ENCODE data around the gene DOCK2. TPM values are rescaled to one million over a fixed set of nuclear protein-coding genes. Genes with fewer than 3 reads are reported as not detected.
A peak's percentile ranks its signal among the peaks of the same experiment; 100 is the strongest.

The DOCK2 gene
- total RNA-seq, 1 experiment from 2014 or later, result not detected

GRCh38 chr5:169663537-169663936 lies 26.5 kb downstream of the DOCK2 start:
- in situ Hi-C loops (cut with HindIII; ENCODE audit: low pct_unique_long_range_greater_than_20kb, low sequenced_read_pairs), result no loop called here
- DNase-seq (ENCODE audit: low read depth, low spot score), result no peak

GRCh38 chr5:169666365-169666764 lies 29.3 kb downstream of the DOCK2 start:
- DNase-seq (ENCODE audit: low read depth, low spot score), result no peak
- in situ Hi-C loops (cut with HindIII; ENCODE audit: low pct_unique_long_range_greater_than_20kb, low sequenced_read_pairs), result no loop called here

DNA sequence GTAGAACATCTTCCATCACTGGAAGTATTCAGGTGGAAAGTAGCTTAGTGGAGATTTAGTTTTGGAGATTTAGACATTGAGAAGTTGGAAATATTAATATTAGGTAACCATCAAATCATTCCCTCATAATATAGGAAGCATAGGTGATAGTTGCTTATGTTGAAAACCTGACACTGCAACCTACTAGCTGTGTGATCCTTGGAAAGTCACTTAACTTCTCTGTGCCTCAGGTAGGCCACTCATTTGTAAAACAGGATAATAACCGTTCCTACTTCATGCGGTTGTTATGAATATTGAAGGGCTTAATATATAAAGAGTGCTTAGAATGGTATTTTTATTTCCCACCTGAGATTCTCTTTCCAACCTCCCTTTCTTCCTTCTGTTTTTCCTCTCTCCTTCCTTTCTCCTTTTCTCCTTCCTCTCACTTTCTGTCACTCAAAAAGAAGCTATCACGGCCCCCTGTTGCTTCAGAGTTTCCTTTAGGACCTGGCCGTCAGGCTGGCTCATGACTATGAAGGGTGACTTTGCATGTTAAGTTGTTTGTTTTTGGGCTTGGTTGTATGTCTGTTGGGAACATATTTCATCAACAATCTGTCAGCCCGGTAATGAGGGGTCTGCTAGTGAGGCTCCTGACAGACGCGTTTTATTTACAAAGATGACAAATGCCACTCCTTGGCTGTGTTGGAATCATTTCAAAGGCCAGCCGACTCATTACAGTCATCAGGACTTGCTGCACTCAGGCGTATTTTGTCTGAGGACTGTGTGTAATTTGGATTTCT lies 31.0 kb downstream of the DOCK2 start:
- in situ Hi-C loops (cut with HindIII; ENCODE audit: low pct_unique_long_range_greater_than_20kb, low sequenced_read_pairs), result no loop called here
- DNase-seq (ENCODE audit: low read depth, low spot score), result no peak

GRCh38 chr5:169668732-169669131 lies 31.7 kb downstream of the DOCK2 start:
- DNase-seq (ENCODE audit: low read depth, low spot score), result no peak
- in situ Hi-C loops (cut with HindIII; ENCODE audit: low pct_unique_long_range_greater_than_20kb, low sequenced_read_pairs), result no loop called here

DNA sequence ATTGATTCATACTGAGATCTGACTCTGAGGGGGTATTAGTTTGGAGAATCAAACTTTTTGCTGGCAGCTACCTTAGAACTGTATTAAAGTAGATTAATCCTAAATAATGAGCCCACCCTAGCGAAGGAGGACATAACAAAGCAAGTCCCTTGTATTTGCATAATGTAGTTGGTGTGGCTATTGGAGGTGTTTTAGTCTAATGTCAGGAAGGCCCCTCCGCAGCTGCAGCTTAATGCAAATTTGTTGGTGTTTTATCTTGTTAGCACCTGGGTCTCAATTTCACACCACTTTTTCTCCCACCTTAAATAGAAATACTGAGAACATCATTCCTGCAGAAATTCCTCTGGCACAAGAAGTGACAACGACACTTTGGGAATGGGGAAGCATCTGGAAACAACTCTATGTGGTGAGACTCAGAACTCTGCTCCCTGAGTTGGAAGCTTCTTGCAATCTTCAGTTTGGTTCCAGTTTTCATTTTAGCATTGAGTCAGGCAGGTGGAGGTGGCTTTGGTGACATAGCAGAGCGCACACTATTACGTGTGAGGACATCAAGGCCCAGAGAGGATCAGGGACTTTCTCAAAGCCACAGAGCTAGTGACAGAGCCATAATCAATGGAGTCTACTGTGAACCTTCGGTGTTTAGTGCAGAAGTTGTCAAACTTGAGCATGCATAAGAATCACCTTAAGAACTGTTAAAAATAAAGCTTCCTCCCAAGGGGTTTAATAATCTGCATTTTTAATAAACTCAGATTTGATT lies 33.9 kb downstream of the DOCK2 start:
- in situ Hi-C loops (cut with HindIII; ENCODE audit: low pct_unique_long_range_greater_than_20kb, low sequenced_read_pairs), result no loop called here
- no peak for DNase-seq (ENCODE audit: low read depth, low spot score)

GRCh38 chr5:169682026-169682425 lies 45.0 kb downstream of the DOCK2 start:
- in situ Hi-C loops (cut with HindIII; ENCODE audit: low pct_unique_long_range_greater_than_20kb, low sequenced_read_pairs), result no loop called here
- no peak for DNase-seq (ENCODE audit: low read depth, low spot score)

- in situ Hi-C loops (cut with HindIII; ENCODE audit: low pct_unique_long_range_greater_than_20kb, low sequenced_read_pairs), result no loop called here
- DNase-seq (ENCODE audit: low read depth, low spot score), result no peak
Measured at GRCh38 chr5:169686137-169686536, 49.1 kb downstream of the DOCK2 start.

- in situ Hi-C loops (cut with HindIII; ENCODE audit: low pct_unique_long_range_greater_than_20kb, low sequenced_read_pairs), result no loop called here
Measured at GRCh38 chr5:169688106-169688505, 51.0 kb downstream of the DOCK2 start.

DNA sequence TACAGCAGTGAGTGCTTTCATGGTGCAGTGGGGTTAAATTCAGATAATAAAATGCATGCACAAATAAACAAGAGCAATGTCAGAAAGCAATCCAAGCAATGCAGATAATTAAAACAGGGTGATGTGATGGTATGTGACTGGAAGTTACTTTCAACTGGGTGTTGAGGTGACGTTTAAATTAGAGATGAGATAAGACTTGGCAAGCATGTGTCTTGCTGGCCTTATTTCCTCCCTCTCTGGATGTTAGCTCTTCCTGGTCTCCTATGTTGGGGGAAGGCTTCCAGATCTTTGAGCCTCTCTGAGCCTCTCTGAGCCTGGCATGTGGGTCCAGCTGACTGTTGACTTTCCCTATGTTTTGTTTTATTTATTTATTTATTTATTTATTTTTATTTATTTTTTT lies 54.4 kb downstream of the DOCK2 start:
- in situ Hi-C loops (cut with HindIII; ENCODE audit: low pct_unique_long_range_greater_than_20kb, low sequenced_read_pairs), result no loop called here
- DNase-seq (ENCODE audit: low read depth, low spot score), result no peak

More at GRCh38 chr5:169688106-169688505, 51.0 kb downstream of the DOCK2 start:
- DNase-seq (ENCODE audit: low read depth, low spot score), result no peak

- in situ Hi-C loops (cut with HindIII; ENCODE audit: low pct_unique_long_range_greater_than_20kb, low sequenced_read_pairs), result no loop called here
- DNase-seq (ENCODE audit: low read depth, low spot score), result no peak
Measured at GRCh38 chr5:169694091-169694625, 57.1 kb downstream of the DOCK2 start.

- in situ Hi-C loops (cut with HindIII; ENCODE audit: low pct_unique_long_range_greater_than_20kb, low sequenced_read_pairs), result no loop called here
Measured at GRCh38 chr5:169695025-169695625, 58.0 kb downstream of the DOCK2 start.

DNA sequence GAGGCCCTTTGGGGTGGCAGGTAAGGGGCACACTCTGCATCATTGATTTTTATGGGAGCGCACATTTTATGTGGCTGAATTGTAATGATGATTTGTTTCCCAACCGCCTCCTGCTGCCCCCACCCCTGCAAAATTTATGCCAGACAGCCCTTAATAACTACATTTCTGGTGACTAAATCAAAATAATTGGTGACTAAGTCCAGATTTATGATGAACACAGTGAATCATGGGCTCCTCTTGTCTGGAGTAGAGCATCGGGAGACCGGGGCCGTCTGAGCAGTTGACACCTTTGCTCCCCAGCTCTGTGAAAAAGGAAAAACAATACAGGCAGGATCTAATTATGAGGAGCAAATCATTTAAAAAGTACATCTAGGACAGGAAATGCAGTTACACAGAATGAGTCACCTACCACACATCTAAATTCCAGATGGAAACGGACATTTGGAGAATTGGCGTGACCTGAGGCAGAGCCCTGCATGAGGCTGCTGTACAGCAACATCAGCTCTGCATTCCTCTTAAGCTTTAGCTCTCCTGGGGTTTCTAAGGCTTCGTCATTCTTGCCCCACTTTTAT lies 58.9 kb downstream of the DOCK2 start:
- no peak for DNase-seq (ENCODE audit: low read depth, low spot score)
- in situ Hi-C loops (cut with HindIII; ENCODE audit: low pct_unique_long_range_greater_than_20kb, low sequenced_read_pairs), result no loop called here

More at GRCh38 chr5:169695025-169695625, 58.0 kb downstream of the DOCK2 start:
- DNase-seq (ENCODE audit: low read depth, low spot score), result no peak

DNA sequence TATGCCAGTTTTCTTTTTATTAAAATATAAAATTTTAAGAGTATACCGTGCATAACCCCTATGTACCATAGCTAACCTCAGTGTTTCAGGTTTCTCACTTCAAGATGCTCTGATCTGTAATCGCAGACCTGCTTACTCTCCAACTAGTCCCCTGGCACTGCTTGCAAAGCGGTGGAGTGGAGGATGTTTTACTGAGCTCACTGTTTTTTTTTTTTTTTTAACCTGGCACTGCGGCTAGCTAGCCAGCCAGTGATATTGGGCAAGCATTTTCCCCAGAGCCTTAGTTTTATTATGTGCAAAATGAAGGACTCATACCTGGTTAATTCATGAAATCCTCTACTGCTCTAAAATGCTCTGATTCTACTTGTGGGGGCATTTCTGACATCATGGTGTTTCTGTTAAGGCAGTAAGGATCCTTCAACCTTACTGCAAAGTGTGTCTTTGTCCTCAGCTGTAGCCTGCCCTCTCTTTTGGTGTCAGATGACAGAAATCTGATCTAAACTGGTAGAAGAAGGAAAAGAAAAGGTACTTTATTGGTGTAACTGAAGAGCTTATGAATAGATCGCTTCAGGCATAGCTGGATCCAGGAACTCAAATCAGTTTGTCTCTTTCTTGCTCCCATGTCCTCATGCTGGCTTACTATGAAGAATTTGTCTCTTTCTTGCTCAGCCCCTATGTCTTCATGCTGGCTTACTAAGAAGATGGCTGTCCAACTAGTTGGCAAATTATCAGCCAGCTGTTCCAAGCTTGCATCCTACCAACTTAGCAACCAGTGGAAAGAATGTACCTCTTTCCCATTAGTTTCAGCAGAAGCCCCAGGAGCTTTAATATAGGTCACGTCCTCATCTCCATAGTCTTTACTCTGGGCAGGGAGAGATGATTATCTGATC lies 59.8 kb downstream of the DOCK2 start:
- in situ Hi-C loops (cut with HindIII; ENCODE audit: low pct_unique_long_range_greater_than_20kb, low sequenced_read_pairs), result no loop called here
- peak; percentile 51 for DNase-seq (ENCODE audit: low read depth, low spot score)

DNA sequence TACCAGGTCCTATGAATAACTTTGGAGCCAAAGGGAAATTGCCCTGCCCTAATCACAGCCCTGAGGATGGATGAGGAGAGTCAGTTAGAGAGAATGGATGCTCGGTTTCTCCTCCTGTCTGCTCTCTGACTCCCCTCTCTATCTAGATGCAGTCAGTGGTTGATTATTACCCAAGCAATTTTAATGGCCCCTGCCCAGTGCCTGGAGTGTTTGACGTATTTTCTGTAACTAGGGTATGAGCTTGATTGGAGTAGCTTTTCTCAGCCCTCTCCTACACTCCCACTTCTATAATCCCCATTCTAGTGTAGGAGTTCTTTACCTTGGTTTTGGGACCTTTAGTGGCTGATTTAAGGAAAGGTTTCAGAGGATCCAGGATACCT lies 60.4 kb downstream of the DOCK2 start:
- in situ Hi-C loops (cut with HindIII; ENCODE audit: low pct_unique_long_range_greater_than_20kb, low sequenced_read_pairs), result no loop called here
- DNase-seq (ENCODE audit: low read depth, low spot score), result no peak

- no peak for DNase-seq (ENCODE audit: low read depth, low spot score)
Measured at GRCh38 chr5:169697976-169698375, 60.9 kb downstream of the DOCK2 start.

DNA sequence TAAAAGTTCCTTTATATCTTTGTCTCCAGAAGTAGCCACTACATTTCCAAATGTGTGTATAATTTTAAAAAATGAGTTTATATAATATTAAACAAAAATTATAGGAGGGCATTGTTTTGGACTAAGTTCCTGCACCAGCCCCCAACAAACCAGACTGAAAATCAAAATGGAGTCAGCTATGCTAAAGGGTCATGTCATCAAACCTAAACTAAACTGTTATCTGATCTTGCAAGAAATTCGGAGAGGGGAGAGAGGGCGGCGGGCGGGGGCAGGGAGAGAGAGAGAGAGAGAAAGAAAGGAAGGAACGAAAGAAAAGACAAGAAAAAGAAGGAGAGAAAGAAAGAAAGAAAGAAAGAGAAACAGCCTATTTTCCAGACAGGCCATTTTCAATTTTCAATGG lies 63.5 kb downstream of the DOCK2 start:
- DNase-seq (ENCODE audit: low read depth, low spot score), result no peak
- in situ Hi-C loops (cut with HindIII; ENCODE audit: low pct_unique_long_range_greater_than_20kb, low sequenced_read_pairs), result no loop called here

More at GRCh38 chr5:169697976-169698375, 60.9 kb downstream of the DOCK2 start:
- in situ Hi-C loops (cut with HindIII; ENCODE audit: low pct_unique_long_range_greater_than_20kb, low sequenced_read_pairs), result no loop called here

DNA sequence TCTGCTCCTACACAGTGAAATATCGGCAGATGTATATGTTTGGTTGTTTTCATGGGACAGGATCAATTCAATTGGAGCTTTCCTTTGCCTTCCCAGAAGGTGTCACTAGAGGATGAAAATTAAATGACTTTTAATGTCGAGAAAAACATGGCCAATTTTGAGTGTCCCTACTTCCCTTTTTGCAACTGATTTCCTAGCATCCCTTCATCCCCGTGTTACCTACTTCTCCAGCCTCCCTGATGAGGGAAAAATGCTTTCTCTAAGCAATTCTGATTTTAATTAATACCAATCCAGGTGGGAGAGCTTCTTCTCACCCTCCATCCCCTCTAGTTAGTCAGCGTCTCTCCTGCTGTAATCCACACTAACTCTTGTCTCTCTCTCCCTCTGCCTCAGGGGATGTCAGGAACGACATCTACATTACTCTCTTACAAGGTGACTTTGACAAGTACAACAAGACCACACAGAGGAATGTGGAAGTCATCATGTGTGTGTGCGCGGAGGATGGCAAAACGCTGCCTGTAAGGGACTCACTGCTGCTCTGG lies 64.9 kb downstream of the DOCK2 start:
- in situ Hi-C loops (cut with HindIII; ENCODE audit: low pct_unique_long_range_greater_than_20kb, low sequenced_read_pairs), result no loop called here
- peak; percentile 48 for DNase-seq (ENCODE audit: low read depth, low spot score)
